ENCODE measurements around the gene SLC27A3.
"Not testable (repeated sequence)": the region's sequence is repeated elsewhere in the genome, so short reads cannot be mapped to it uniquely, and the experiment has no call there.

The SLC27A3 gene

GRCh38 chr1:153763365-153764225 lies 11.6 kb upstream of the SLC27A3 start:
- no peak for DNase-seq

- DNase-seq, result no peak
Observed at GRCh38 chr1:153764310-153764709, 10.9 kb upstream of the SLC27A3 start.

GRCh38 chr1:153766663-153767062 lies 8.5 kb upstream of the SLC27A3 start:
- DNase-seq, result not testable (repeated sequence)

- DNase-seq, result no peak
Observed at GRCh38 chr1:153767519-153767918, 7.7 kb upstream of the SLC27A3 start.

- DNase-seq, result no peak
Observed at GRCh38 chr1:153768316-153769181, 6.7 kb upstream of the SLC27A3 start.

- no peak for DNase-seq
Observed at GRCh38 chr1:153769221-153769620, 6.0 kb upstream of the SLC27A3 start.

- no peak for DNase-seq
Observed at GRCh38 chr1:153770797-153771196, 4.4 kb upstream of the SLC27A3 start.

- DNase-seq, result no peak
Observed at GRCh38 chr1:153771261-153771660, 3.9 kb upstream of the SLC27A3 start.

GRCh38 chr1:153771841-153772593 lies 3.2 kb upstream of the SLC27A3 start:
- no peak for DNase-seq

- no peak for DNase-seq
Observed at GRCh38 chr1:153773096-153773921, 1.9 kb upstream of the SLC27A3 start.

- DNase-seq, result no peak
Observed at GRCh38 chr1:153774026-153774595, 1.1 kb upstream of the SLC27A3 start.

GRCh38 chr1:153775458-153776327 lies 486 bp downstream of the SLC27A3 start:
- peak; percentile 49 for DNase-seq

GRCh38 chr1:153776352-153776751 lies 1.1 kb downstream of the SLC27A3 start:
- DNase-seq, result no peak

- no peak for DNase-seq
Observed at GRCh38 chr1:153776845-153777370, 1.7 kb downstream of the SLC27A3 start.

GRCh38 chr1:153777648-153778047 lies 2.4 kb downstream of the SLC27A3 start:
- DNase-seq, result no peak

GRCh38 chr1:153778051-153778823 lies 3.0 kb downstream of the SLC27A3 start:
- no peak for DNase-seq

- DNase-seq, result no peak
Observed at GRCh38 chr1:153778824-153779519, 3.8 kb downstream of the SLC27A3 start.

GRCh38 chr1:153779781-153780541 lies 4.8 kb downstream of the SLC27A3 start:
- no peak for DNase-seq
